Measurements from ENCODE around the gene STIM1. TPM values are rescaled to one million over a fixed set of nuclear protein-coding genes. Genes with fewer than 3 reads are reported as not detected.

STIM1 gene
- total RNA-seq, 1 donor from 2014 or later = 60.8 TPM

GRCh38 chr11:3866836-3867208, 11.4 kb downstream of the STIM1 start:
- no peaks in the 10 kb centered on the region for H3K36me3 ChIP-seq (ENCODE audit: control insufficient read depth, insufficient read depth, low read length)
- FAIRE-seq (no peak), DNase-seq (ENCODE audit: low read depth) (no peak)
- H3K4me3 ChIP-seq (ENCODE audit: low read depth, low read length) = no peak overlapping the region
- TF ChIP-seq CTCF (IDR thresholded peaks at IDR 0.05; ENCODE audit: insufficient read depth, low read length, severe bottlenecking) = no peak
- H3K27me3 ChIP-seq (ENCODE audit: control insufficient read depth, insufficient read depth, low read length) = no peaks in the 10 kb centered on the region

- FAIRE-seq (no peak), DNase-seq (ENCODE audit: low read depth) (peak; percentile 69)
Measured at GRCh38 chr11:3867209-3868091, 12.0 kb downstream of the STIM1 start.

GRCh38 chr11:3873712-3874349, 18.4 kb downstream of the STIM1 start:
- TF ChIP-seq CTCF (IDR thresholded peaks at IDR 0.05; ENCODE audit: insufficient read depth, low read length, severe bottlenecking) = no peak
- Histone ChIP-seq H3K36me3 (ENCODE audit: control insufficient read depth, insufficient read depth, low read length) (no peaks in the 10 kb centered on the region), H3K4me3 (ENCODE audit: low read depth, low read length) (no peak overlapping the region), H3K27me3 (ENCODE audit: control insufficient read depth, insufficient read depth, low read length) (no peaks in the 10 kb centered on the region)
- FAIRE-seq (no peak), DNase-seq (ENCODE audit: low read depth) (no peak)

More at GRCh38 chr11:3867209-3868091, 12.0 kb downstream of the STIM1 start:
- Histone ChIP-seq H3K27me3 (ENCODE audit: control insufficient read depth, insufficient read depth, low read length) (no peaks in the 10 kb centered on the region), H3K36me3 (ENCODE audit: control insufficient read depth, insufficient read depth, low read length) (no peaks in the 10 kb centered on the region), H3K4me3 (ENCODE audit: low read depth, low read length) (no peak overlapping the region)
- no peak for TF ChIP-seq CTCF (IDR thresholded peaks at IDR 0.05; ENCODE audit: insufficient read depth, low read length, severe bottlenecking)

GRCh38 chr11:3876613-3877012, 21.1 kb downstream of the STIM1 start:
- no peaks in the 10 kb centered on the region for H3K27me3 ChIP-seq (ENCODE audit: control insufficient read depth, insufficient read depth, low read length)
- H3K36me3 ChIP-seq (ENCODE audit: control insufficient read depth, insufficient read depth, low read length) = no peaks in the 10 kb centered on the region
- FAIRE-seq (no peak), DNase-seq (ENCODE audit: low read depth) (no peak)
- no peak overlapping the region for H3K4me3 ChIP-seq (ENCODE audit: low read depth, low read length)
- TF ChIP-seq CTCF (IDR thresholded peaks at IDR 0.05; ENCODE audit: insufficient read depth, low read length, severe bottlenecking) = no peak

- DNase-seq (ENCODE audit: low read depth) (peak; percentile 66), FAIRE-seq (no peak)
- TF ChIP-seq CTCF (IDR thresholded peaks at IDR 0.05; ENCODE audit: insufficient read depth, low read length, severe bottlenecking) = no peak
- H3K4me3 ChIP-seq (ENCODE audit: low read depth, low read length) = no peak overlapping the region
- H3K27me3 ChIP-seq (ENCODE audit: control insufficient read depth, insufficient read depth, low read length) = no peaks in the 10 kb centered on the region
- no peaks in the 10 kb centered on the region for H3K36me3 ChIP-seq (ENCODE audit: control insufficient read depth, insufficient read depth, low read length)
Measured at GRCh38 chr11:3877364-3878257, 22.1 kb downstream of the STIM1 start.

All from bronchial epithelial cell (primary cell).